ENCODE measurements around the gene NHLH1.

NHLH1 gene

DNA sequence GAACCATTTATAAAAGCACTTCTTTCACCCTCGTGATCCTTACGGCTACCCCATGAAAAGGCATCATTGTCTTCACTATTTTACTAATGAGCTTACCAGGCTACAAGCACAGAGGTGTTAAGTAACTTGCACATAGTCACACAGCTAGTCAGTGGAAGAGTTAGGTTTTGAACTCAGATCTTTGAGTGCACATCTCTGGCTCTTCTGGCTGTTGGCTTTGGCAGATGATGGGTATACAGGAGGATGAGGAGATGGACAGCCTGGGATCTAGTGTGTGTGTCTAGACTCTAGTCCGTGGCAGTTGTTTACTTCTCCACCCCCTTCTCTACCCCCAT lies 45.1 kb downstream of the NHLH1 start:
- no peak for DNase-seq (ENCODE audit: low read depth)

DNA sequence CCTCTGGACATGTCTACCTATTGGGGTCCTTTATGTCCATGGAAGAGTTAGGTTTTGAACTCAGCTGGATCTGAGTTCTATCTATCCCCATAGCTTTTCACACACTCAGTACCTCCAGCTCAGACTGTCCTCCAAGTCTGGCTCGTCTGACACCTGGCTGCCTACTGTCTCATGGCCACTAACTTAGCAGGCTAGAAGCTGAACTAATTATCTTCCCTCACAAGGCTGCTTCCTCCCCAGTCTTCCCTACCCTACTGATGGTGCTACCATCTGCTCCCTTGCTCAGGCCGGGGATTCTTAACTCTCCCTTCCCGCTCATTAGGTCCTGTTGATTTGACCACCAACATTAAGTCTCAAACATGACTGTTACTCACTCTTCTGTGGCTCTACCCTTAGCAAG lies 46.8 kb downstream of the NHLH1 start:
- DNase-seq (ENCODE audit: low read depth) = no peak

DNA sequence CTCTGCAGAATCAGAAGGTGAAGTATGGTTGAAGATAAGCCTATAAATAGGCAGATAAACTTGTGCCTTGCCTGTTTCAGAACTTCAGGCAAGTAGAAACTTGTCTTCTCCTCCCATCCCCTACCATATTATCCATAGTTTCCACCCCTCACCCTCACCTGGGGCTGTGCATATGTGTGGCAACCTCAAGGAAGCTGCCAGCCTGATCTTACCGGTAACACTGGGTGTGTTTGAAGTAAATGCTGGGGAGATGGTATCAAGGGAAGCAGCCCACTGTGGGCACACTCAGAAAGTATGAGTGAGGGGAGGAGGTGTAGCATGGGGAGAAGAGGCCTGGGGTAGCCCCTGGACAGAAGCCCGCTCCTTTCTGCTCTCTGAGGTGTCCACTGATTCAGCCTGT lies 48.0 kb downstream of the NHLH1 start:
- no peak for DNase-seq (ENCODE audit: low read depth)

DNA sequence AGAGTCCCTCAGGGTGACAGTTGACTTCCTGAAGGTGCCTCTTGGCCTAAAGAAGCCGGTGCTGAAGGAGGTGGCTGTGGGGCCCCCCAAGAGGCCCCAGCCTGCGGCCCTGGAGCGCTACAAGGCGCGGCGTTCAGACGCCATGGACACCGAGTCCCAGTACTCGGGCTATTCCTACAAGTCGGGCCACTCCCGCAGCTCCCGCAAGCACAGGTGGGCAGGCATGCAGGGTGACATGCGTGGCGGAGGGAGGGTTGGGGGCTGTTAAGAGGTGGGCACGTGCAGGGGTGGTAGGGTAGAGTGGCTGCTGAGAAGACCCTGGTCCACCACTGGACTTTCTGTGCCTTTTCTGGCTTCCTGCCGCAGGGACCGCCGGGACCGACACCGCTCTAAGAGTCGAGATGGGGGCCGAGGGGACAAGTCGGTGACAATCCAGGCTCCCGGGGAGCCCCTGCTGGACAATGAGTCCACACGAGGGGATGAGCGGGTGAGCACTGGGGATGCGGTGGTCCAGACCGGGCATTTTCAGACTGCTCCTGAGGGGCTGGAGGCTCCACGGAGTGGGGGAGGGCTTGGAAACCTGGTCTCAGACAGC lies 48.9 kb downstream of the NHLH1 start:
- no peak for DNase-seq (ENCODE audit: low read depth)

DNA sequence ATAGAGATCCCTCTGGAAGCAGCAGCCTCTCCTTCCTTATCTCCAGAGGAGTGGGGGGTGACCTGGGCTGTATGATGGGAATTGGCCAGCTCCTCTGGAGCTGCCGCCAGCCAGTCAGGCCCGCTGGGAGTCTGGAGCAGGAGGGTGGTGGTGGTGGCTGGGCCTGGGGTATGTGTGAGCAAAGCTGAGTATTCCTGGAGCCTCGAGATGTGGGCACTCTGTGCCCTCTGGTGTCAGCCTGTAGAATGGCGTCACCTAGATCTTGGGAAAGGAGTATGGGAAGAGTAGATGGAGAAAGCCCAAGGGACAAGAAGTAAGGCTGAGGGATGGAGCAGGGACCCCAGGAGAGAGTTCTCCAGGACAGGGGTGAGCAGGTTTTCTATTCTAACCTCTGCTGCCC lies 49.5 kb downstream of the NHLH1 start:
- DNase-seq (ENCODE audit: low read depth) = no peak

DNA sequence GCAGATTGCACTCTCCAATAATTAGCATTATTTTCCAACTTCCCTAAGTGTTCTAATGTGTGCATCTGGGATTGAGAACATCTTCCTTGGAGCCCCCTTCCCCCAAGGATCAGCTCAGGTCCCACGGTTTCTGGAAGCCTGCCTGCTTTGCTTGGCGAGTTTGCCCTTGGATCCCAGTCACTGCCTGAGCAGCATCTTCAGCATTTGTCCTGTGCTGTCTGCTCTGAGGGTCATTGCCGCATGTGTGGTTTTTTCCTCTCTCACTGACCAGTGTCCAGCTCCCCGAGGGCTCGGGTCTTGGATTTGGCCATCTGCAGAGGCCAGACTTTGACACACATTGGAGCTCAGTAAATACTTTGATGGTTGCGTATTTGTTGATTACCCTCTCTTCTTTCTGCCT lies 51.6 kb downstream of the NHLH1 start:
- no peak for DNase-seq (ENCODE audit: low read depth)

DNA sequence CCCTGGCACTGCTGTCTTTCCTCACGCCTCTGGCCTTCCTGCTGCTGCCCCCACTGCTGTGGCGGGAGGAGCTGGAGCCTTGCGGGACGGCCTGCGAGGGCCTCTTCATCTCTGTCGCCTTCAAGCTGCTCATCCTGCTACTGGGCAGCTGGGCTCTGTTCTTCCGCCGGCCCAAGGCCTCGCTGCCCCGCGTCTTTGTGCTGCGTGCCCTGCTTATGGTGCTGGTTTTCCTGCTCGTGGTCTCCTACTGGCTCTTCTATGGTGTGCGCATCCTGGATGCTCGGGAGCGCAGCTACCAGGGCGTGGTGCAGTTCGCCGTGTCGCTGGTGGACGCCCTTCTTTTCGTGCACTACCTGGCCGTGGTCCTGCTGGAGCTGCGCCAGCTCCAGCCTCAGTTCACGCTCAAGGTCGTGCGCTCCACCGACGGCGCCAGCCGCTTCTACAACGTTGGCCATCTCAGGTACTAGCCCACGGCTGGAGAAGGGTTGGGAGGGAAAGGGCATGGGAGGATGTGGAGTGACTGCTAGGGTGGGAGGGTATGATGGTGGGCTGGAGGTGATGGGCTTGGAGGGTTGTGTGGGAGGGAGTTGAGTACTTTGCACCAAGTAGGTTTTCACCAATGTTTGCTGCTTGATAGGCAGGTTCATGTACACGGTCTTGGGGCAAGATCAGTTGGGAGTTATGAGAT lies 52.4 kb downstream of the NHLH1 start:
- DNase-seq (ENCODE audit: low read depth) = no peak

DNA sequence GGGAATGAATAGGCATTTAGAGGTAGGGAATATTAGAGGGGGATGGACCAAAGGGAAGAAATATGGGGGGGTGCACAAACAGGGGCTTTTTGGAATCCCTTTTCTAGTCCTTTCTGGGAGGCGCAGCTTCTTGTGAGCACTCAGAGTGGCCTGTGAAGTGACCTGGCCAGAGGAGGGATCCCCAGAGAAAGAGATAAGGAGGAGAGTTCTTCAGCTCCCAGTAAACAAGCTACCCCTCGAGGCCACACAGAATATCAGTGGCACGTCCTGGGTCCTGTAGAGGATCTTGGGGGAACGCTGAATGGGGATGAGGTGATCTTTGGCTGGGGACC lies 52.9 kb downstream of the NHLH1 start:
- no peak for DNase-seq (ENCODE audit: low read depth)

DNA sequence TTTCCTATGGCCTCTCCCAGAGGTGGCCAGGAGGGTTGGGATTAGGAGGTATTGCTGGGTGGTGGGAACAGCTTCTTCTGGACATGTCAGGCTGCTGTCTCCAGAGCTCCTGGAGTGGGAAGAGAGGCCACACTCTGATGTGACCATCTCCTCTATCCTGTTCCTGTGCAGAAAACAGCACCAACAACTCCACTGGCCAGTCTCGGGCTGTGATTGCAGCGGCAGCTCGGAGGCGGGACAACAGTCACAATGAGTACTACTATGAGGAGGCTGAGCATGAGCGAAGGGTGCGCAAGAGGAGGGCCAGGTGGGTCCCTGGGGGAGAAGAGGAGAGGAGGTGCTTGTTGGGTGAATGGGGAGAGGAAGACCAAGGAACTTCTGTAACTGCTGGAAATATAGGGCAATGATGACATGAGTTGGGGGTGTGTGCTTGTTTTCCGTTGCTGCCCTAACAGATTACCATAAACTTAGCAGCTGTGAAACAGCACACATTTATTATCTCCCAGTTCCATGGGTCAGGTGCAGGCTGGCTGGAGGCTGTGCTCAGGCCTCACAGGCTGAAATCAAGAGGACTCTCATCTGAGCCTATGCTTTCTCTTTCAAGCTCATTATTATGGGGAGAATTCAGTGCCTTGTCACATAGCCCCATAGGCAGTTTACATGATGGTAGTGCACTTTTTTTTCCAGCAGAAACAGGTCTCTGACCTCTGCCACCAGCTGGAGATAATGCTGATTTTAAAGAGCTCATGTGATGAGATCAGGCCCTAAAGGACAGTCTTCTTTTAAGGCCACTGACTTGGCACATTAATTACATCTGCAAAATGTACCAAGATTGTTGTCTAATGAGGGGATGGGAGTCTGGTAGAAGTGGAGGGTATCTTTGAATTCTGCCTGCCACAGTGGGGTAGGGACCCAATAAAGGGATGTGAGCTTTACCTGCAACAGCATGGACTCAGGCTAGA lies 54.3 kb downstream of the NHLH1 start:
- DNase-seq (ENCODE audit: low read depth) = no peak

DNA sequence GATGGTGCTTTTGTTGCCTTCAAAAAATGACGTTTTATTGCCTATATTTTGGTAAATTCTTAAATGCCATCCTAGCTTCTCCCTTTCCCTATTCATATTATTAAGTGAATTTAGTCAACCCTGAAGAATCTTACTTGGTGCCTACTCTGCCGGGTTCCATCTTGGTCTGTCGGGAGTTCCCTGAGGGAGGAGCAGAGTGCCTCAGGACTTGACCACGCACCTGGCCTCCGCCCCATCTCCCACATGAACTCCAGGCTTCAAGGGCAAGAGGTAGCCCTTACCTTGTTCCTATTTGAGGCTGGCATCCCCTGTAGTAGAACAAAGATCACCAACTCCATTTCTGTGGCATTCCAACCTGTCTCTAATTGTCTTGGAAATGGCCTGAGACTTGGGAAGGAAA lies 55.0 kb downstream of the NHLH1 start:
- no peak for DNase-seq (ENCODE audit: low read depth)

Measured in stimulated activated CD8-positive, alpha-beta memory T cell treated with anti-CD3 and anti-CD28 coated beads, Interleukin-12 subunit alpha, Interleukin-12 subunit beta, amount 100 ng/mL, for 1 hour (primary cell).